NCI-H1105 treated with DMSO at 0.1 percent for 48 hours (cell line): ENCODE results near the gene TBC1D1.
"Not testable (repeated sequence)": the region's sequence is repeated elsewhere in the genome, so short reads cannot be mapped to it uniquely, and the experiment has no call there.

ENCODE experiments used
- DNase-seq: peaks from one replicate; lab custom pipeline; 2025; lab: John Stamatoyannopoulos, UW

Gene TBC1D1

DNA sequence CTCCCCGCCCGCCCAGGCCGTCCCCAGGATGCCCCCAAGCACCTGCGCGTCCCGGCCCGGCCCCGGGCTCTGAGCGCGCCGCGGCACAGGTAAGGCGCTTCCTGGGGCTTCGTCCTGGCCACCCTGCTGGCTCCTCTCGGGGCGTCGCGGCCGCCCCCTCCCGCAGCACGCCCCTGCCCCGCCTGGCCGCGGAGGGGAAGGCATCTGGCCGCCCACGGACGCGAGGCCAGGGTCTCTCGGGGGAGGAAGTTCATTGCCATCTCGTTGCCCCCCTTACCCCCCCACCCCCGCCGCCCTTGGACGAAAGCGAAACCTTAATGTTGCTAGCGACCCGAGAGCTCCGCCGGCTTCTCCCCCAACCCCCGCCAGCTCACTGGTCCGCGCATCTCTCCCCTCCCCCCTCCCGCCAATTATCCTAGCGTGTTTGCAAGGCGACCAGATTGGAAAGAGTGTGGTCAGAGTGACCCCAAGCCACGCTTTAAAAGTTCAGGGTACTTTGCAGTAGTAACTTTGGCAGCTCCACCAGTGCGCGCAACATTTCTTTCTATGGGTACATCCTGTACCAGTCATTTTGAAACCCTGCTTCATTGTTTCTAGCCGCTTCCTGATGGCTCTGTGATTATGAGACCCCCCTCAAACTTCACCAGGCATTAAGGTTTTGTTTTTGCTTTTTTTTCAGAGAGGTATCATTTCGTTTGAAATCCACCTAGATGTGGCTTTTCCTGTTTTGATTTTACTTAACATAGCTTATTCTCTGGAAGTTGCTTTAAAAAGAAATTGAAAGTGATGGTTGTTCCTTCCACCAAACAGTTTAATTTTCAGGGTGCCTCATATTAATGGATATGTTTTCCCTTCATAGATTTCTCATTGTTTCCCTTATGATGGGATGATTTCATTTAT is 626 bp downstream of the TBC1D1 start:
- DNase-seq: no peak

DNA sequence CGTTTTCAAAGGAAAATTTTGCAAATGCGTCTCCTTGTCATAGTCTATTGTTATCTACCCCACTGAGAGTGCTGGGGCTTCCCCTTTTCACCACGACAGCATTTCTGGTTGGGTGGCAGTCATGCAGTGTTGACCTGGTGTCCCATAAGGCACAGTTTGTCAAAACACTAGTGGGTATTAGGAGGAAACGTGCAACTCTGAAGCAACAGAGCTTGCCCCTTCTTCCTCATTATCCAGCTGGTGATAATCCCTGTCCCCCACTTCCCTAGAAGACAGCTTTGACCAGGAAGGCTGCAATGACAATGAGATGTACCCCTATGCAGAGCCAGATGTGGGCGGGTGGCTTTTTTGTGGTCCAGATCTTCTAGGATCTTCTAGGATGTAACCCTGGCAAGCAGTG is 1.8 kb downstream of the TBC1D1 start:
- DNase-seq: no peak

DNA sequence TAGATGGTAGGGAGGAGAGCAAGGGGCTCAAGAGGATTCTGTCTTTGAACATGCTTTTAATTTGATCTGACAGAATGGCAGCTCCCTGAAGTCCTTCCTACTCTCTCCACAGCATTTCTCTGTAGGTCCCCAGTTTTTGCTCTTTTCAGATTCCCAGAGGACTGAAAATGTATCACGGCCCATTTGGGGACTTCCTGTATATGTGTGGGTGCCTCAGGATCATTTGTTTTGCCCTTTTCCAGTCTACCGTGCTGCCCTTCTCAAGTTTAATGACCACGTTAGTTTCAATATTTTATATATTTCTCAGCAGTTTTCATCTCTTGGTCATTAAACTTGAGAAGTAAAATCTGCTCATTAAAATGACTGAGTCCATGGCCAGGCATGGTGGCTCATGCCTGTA is 2.3 kb downstream of the TBC1D1 start:
- no peak for DNase-seq

DNA sequence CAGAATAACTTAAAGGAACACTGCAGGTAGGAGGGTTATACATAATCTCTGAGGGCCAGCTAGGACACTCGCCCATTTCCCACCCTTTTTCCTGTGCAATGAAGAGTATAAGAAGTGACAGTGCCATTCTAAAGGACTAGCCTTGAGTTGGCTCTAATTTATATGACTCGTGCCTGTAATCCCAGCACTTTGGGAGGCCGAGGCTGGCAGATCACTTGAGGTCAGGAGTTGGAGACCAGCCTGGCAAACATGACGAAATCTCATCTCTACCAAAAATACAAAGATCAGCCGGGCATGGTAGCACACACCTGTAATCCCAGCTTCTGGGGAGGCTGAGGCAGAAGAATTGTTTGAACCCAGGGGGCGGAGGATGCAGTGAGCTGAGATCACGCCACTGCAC is 4.4 kb downstream of the TBC1D1 start:
- no peak for DNase-seq

DNA sequence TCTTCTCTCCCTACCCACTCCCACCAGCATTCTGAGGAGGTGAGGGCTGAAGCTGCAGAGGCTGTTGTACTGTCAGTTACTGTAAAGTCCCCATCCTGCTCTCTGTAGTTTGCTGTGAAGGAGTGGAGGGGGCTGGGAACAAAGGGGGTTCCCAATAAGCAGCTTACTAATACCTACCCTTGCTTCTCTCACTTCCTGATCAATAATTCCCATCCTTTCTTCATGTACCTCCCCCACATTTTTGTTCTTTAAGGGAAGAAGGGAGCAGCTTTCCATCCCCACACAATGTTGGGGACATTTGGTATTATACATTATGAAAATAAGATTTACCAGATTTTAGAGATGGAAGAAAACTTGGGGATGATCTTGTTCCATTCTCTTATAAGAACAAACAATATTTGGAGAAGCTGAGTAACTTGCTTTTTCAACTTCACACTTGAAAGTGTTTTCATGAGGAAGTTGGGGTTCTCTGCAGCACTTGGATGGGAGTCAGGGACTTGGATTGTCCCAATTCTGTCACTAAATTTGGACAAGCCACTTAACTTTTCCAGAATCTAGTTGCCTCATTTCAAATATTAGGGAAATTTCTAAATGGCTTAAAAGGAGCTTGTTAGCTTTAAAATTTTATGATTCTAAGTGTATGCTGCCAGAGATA is 5.4 kb downstream of the TBC1D1 start:
- DNase-seq: no peak

DNA sequence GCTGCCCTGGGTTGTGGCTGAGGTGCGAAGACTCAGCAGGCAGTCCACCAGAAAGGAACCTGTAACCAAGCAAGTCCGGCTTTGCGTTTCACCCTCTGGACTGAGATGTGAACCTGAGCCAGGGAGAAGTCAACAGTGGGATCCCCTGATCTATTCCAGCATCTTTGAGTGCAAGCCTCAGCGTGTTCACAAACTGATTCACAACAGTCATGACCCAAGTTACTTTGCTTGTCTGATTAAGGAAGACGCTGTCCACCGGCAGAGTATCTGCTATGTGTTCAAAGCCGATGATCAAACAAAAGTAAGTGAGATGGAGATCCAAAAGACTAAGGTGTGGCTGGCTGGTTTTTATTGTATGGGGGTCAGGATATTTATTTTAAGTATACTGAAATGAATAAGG is 11.3 kb downstream of the TBC1D1 start:
- DNase-seq: no peak

DNA sequence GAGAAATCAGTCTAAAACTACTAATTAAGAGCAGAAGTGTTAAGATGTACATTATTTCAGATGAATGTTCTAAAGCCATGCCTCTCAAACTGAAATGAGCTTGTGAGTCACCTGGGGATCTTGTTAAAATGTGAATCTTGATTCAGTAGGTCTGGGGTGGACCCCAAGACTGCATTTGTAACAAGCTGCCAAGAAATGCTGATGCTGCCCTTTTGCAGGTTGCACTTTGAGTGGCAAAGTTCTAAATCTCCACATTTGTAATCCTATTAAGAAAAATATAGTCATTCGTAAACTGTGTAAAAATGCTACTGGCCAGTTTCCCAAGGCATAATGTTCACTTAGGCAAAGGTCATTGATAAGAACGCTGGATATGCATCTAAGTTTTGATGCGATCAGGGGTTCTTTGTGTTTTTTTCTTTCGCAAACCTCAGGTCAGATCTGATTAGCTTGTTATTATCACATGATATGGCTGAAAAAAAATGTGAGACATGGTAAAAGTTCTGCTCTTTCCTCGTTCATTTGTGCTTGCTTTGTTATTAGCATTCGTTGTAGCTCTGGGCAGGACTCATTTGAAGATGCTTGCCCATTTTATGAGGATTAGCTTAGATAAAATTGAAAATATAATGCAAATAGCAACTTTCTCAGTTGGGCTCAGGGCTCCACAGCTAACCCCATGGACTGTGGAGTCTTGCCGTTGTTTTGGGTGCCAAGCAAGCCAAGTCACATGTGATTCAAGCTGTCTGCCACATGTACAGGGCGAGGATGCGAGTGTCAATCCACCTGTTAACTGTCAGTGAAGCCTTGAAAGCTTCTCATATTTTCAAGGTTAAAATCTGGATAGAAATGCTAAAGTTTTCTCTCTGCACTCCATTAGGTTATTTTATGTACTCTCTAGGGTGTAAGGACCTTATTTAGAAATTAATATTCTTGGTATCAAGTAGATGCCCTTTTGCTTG is 12.1 kb downstream of the TBC1D1 start:
- DNase-seq: no peak

DNA sequence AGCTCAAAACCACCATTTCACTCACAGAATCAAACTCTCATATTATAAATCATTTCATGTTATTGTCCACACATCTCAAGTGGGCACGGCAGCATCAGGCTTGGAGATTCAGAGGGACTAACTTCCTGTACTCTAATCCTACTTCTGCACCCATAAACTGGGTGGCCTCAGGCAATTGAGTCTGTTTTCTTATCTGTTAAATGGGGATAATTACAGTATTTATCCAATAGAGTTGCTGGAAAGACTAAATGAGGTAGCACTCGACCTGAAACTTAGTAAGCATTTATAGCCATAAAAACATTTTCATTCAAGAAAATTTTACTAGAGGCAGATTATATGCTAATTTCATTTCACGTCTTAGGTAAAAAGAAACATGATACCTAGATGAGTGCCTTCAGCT is 13.0 kb downstream of the TBC1D1 start:
- DNase-seq: peak; percentile 41

DNA sequence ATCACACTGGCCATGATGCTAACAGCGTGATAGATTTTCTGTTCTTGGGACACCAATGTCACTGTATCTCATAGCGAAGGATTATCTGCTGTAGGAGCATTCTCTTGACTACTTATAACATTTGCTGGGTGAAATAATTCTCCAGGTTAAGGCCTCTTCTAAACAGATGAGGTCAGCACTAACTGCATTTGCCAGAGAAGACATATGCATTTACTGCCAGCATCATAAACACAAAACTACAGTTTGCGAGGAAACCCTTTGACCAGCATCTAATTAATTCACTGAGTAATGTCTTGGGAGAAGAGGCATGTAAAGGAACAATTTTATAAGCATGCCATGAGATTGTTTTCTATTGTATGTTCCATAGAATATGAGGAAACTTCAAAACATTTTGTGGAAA is 13.9 kb downstream of the TBC1D1 start:
- DNase-seq: no peak

DNA sequence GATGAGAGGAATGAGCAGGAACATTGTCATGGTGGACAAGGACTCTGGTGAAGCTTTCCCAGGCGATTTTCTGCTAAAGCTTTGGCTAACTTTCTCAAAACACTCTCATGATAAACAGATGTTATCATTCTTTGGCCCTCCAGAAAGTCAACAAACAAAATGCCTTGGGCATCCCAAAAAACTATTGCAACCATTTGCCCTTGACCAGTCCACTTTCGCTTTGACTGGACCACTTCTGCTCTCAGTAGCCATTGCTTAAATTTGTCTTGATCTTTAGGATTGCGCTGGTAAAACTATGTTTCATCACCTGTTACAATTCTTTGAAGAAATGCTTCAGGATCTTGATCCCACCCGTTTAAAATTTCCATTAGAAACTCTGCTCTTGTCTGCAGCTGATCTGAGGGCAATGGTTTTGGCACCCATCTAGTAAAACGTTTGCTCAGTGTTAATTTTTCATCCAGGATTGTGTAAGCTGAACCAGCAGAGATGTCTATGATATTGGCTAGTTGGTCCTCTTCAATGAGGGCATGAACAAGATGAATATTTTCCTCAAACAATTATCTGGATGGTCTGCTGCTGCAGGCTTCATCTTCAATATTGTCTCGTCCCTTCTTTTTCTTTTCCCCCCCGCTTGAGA is 14.8 kb downstream of the TBC1D1 start:
- no peak for DNase-seq

DNA sequence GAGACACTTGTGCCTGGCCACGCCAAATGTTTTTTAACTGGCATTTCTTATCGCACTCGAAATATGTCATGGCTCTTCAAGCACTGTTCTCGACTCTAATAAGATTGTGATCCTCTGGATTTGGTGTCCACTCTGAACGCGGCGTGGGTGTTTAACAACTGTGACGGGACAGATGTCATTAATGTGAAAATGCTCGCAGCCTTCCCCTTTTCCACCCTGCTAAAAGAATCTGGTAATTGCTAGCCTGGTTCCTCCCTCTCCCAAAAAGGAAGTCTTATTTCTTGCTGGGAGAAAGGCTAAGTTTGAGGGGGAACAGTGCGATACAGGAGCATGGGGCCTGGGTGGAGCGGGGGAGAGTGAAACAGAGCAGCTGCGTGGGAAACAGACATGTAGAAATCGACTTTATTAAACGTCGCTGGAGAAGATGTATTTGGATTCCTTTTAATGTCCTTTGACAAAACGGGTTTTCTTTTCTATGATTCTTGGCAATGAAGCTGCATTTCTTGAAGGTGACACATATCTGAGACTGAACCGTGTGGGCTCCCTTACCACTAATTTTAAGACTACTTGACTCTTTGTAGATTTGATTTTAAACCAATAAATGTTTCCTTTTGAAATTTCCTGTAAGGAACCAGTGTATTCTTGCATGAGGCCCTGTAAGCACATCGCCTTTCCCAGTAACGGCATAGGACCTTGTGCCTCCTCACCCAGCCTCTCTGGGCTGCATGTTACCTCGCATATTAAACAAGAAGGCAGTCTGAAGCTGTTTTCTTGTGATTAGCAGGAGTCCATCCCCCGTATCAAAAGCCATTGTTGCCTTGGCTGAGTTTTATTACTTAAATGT is 17.8 kb downstream of the TBC1D1 start:
- no peak for DNase-seq

DNA sequence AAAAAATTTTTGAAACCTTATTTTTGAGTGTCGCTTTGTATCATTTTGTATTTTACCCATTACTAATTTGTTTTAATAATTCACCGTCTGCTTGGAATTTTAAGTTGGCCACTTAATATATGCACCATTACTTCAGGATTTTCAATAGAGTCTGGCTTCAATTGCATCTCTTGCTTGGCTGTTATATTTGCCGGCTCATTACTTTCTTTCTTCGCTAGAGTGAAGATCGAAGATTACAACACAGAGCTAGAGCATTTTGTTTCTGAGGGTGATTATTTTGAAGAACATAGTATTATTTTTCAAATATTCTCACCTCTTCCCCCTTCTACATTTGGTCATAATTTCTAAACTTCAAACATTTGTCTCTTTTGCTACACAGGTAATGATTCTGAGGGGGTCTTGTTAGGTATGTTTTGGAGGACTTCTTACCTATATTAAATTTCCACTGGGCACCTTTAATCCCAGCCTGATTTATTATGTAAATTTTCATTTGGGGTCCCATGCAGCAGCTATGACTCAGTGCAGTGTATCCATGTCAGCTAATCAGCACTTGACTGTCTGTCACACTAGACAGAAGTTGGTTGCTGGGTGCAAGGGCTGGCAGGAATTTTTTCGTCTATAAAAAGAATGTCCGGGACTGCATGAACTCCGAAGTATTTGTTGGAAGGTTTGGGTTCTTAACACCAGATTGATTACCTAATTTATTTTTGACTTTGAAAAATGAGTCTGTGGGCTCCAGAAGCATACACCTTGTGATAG is 18.6 kb downstream of the TBC1D1 start:
- DNase-seq: no peak

DNA sequence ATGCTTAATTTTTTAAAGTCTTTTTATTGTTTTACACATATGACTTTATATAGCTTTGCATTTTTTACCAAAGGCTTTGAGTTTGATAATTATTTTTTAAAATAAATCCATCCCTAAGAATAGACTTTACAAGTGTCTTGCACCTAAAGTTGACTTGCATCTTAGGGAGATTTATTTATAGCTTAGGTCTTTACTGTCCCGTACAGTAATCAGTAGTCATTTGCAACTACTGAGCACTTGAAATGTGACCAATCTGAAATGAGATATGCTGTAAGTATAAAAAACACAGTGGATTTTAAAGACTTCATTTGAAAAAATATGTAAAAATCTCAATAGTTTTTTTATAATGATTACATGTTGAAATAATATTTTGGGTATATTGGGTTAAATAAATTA is 19.2 kb downstream of the TBC1D1 start:
- DNase-seq: no peak

DNA sequence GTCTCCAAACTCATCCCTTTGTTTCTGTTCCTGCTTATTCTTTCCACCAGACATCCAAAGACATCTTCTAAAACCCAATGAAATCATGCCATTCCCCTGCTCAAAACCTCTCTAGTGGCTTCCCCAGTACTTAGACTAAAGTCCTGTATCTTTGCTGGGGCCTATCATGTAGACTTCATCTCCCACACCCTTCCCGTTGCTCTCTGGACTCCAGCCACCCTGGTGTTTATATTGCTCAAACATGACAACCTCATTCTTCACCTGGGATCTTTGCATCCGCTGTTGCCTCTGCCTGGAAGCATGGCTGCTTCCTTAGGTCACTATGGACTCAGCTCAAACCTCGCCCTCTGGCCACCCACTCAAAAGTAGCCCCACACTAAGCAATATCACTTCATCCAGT is 23.7 kb downstream of the TBC1D1 start:
- no peak for DNase-seq

DNA sequence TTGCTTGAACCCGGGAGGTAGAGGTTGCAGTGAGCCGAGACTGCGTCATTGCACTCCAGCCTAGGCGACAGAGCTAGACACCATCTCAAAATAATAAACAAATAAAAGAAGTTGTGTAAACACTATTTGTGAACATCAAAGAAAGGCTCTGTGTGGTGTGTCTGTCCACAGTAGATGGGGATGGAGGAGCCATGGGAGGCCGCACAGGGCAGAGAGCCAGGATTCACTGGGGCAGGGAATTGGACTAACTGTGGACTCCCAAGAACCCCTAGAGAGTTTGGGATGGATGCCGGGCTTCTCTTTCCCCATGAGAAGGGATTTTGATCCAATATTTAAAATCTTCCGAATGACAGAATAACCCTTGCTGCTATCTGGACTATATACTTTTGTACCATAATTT is 26.5 kb downstream of the TBC1D1 start:
- no peak for DNase-seq

DNA sequence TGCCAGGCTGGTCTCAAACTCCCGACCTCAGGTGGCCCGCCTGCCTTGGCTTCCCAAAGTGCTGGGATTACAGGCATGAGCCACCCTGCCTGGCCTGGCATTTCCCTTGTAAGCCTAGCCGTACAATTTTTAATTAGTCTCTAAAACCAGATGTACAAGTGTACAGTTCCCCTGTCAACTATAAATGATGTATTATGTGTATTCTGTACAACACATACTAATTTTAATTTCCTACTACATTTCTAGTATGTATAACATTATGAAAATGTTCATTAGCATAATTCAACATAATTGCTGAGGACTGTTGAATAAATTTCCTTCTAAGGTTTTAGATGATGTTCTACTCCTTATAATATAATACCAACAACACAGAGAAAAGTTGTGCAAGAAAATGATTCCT is 27.8 kb downstream of the TBC1D1 start:
- DNase-seq: no peak

DNA sequence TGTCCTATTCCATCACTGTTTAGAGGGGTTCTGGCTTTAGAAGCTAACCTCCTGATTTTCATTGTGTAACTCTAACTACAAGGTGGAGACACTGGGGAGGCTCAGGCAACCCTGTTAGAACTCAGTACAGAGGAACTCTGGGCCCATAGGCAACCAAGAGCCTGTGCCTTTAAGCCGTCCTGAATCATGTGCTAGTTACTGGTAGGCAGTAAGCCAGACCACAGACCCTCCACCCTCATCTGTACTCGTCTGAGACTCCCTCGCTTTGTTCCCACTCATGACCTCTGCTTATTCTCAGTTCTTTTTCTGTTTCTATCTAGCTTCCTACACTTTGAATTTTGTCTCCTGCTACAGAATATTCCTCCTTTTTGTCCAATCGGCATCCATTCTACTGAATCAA is 31.4 kb downstream of the TBC1D1 start:
- DNase-seq: no peak

DNA sequence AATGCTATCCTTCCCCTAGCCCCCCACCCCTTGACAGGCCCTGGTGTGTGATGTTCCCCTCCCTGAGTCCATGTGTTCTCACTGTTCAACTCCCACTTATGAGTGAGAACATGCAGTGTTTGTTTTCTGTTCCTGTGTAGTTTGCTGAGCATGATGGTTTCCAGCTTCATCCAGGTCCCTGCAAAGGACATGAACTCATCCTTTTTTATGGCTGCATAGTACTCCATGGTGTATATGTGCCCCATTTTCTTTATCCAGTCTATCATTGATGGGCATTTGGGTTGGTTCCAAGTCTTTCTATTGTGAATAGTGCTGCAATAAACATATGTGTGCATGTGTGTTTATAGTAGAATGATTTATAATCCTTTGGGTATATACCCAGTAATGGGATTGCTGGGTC is 32.2 kb downstream of the TBC1D1 start:
- not testable (repeated sequence) for DNase-seq

DNA sequence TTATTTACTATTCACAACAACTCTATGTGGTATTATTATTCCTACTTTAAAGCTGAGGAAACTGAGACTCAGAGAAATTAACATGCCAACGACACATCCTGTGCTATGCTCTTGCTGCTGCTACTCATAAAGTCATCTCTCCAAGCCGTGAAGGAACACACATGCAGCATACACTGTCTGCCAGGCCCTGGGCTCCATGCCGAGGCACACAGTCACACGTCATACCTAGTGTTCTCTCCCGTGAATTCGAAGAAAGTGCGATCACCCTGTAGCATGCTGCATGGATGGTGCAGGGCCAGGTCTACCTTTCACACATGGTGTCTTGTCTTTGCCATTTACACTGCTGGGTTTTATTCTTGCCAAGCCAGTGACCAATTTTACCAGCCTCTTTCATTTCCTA is 34.1 kb downstream of the TBC1D1 start:
- DNase-seq: no peak

DNA sequence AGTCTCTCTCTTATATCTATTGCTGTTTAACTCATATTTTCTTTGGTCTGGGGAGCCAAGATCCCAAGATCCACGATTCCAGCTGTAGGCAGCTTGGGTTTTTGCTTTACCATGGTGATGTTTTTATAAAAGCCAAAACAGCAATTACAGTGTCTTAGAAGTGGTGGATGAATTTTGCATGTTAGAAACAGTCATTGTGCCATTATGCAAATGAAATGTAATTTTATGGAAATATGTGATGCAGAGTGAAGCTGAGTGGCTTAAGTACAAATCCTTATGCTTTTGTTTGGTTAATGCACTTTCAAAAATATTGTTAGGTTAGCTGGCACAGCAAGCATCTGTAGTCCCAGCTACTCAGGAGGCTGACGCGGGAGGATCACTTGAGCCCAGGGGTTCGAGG is 36.5 kb downstream of the TBC1D1 start:
- DNase-seq: no peak
